ENCODE results near the gene KLHL5. TPM values are rescaled to one million over a fixed set of nuclear protein-coding genes. Genes with fewer than 3 reads are reported as not detected.

Gene KLHL5
- 45.4 to 61.2 TPM (median 57.9 TPM) in 5 replicates for total RNA-seq (2022; extraction: Qiagen RNA extraction)

GRCh38 chr4:39062094-39062769 is at the start of gene KLHL5:
Gene KLHL5 (plus strand): TSS chr4:39062232. CDS start chr4:39062653, 421 bp downstream.

GRCh38 chr4:39032218-39033085 is 29.6 kb upstream of the KLHL5 start, which contains the start of gene TMEM156:
Gene TMEM156 (minus strand): TSS chr4:39032409. CDS start chr4:39032313, 96 bp downstream.

Other genes with a start within 250 kb of the KLHL5 start
- 1.5 to 2.6 TPM (median 2.3 TPM) in 5 replicates for gene TLR6, start 205.4 kb upstream of the KLHL5 start, total RNA-seq (2022; extraction: Qiagen RNA extraction)
- 23.2 to 39.7 TPM (median 37.5 TPM) in 5 replicates for gene FAM114A1, start 194.4 kb upstream of the KLHL5 start, total RNA-seq (2022; extraction: Qiagen RNA extraction)
- gene TMEM156, start 29.8 kb upstream of the KLHL5 start, total RNA-seq (2022; extraction: Qiagen RNA extraction) = 18.0 to 22.9 TPM (median 21.3 TPM) in 5 replicates
- 6.7 to 10.5 TPM (median 7.5 TPM) in 5 replicates for gene WDR19, start 120.3 kb downstream of the KLHL5 start, total RNA-seq (2022; extraction: Qiagen RNA extraction)